Motor neuron (in vitro differentiated cells): ENCODE data around the gene NOPCHAP1. TPM values are rescaled to one million over a fixed set of nuclear protein-coding genes. Genes with fewer than 3 reads are reported as not detected.
A peak's percentile ranks its signal among the peaks of the same experiment; 100 is the strongest.
"Not testable (repeated sequence)": the region's sequence is repeated elsewhere in the genome, so short reads cannot be mapped to it uniquely, and the experiment has no call there.

Experiments
- ATAC-seq, 8 experiments: fragments of 200-7000 bp; cut with Tn5 transposase; replicated peaks in 6 of 8; 2 replicates each; pipeline ENCODE4 v1.8.0; 2021; ENCODE audit warnings: mild to moderate bottlenecking in 8 of 8, moderate library complexity in 8 of 8
- H3K27ac ChIP-seq, 2 donors: fragments of 250-450 bp; sonication (Bioruptor Pico); 2 replicates each; pipeline ENCODE4 v1.9.0; 2021; ENCODE audit warnings: antibody characterized with exemption in 2 of 2, mild to moderate bottlenecking in 2 of 2, moderate library complexity in 1 of 2
- H3K4me1 ChIP-seq, 2 donors: fragments of 250-450 bp; sonication (Bioruptor Pico); replicated peaks in 1 of 2; 2 replicates each; pipeline ENCODE4 v1.6.1; 2021; ENCODE audit warnings: antibody characterized with exemption in 2 of 2, mild to moderate bottlenecking in 2 of 2, moderate library complexity in 1 of 2
- H3K4me3 ChIP-seq, 5 donors: fragments of 250-450 bp; sonication (Bioruptor Pico); 2 replicates each; pipeline ENCODE4 v1.9.0; 2021; ENCODE audit warnings: antibody characterized with exemption in 5 of 5, mild to moderate bottlenecking in 5 of 5, moderate library complexity in 4 of 5
- WGBS, 10 experiments: fragments of 450-650 bp; shearing (Covaris generic); methylation state at CpG; one replicate each; pipeline ENCODE4 v1.0.0; 2022; 5-methylcytosine and 5-hydroxymethylcytosine counted together
- in situ Hi-C, 9 experiments: fragments of 400-800 bp; cut with MboI; loops; one replicate each; pipeline ENCODE4 v1.15.0; 2021; ENCODE audit warnings: low sequenced_read_pairs in 9 of 9, low pct_unique_long_range_greater_than_20kb in 2 of 9; ENCODE audit not compliant: unreplicated experiment in 9 of 9
- total RNA-seq, 8 experiments: library from RNA; unstranded; fragments of 300-600 nt; gene quantifications; 2 replicates each; pipeline versions ENCODE4 v1.2.3 to v1.2.4, GENCODE V29; 2022

Gene NOPCHAP1
- 10 to 100 TPM in 6 of 8 experiments, 1 to 10 TPM in 2; 7.4 to 20.6 (median 13.1) TPM for total RNA-seq

GRCh38 chr12:104986022-104986941, at the start of gene NOPCHAP1:
Gene NOPCHAP1, plus strand, starts transcription at chr12:104986316. Its CDS starts 37 bp downstream, at chr12:104986353.
- peak; percentile 99 to 100 (median 99) for ATAC-seq
- H3K27ac ChIP-seq, result peak within 1 kb of the TSS; percentile 37 to 71
- 0 to 13% (median 1%) methylated on average over 1 to 14 of the region's 59 CpGs for WGBS, 10 experiments
- in situ Hi-C loops, result no loop called here
- peaks cover 11 to 15% of the 10 kb centered on the region in 2 donors for H3K4me1 ChIP-seq
- H3K4me3 ChIP-seq, result peak within 1 kb of the TSS; percentile 62 to 95 (median 73)

GRCh38 chr12:104938371-104938770, 47.7 kb upstream of the NOPCHAP1 start:
- WGBS, 10 experiments, result 0 to 80% (median 41%) methylated on average over 1 to 3 of the region's 3 CpGs; no CpG with 5 or more reads in 2 of the 10 experiments
- no peak for ATAC-seq
- Histone ChIP-seq H3K4me3 (no peak overlapping the region), H3K4me1 (no peaks in the 10 kb centered on the region), H3K27ac (no peak overlapping the region)
- in situ Hi-C loops, result no loop called here

- WGBS, 10 experiments, result 80 to 100% (median 93%) methylated on average over 1 to 2 of the region's 2 CpGs
- in situ Hi-C loops, result no loop called here
- ATAC-seq, result no peak
These were observed 47.0 kb upstream of the NOPCHAP1 start for GRCh38 chr12:104939089-104939488.

GRCh38 chr12:104941454-104941853, 44.7 kb upstream of the NOPCHAP1 start:
- Histone ChIP-seq H3K4me1 (no peaks in the 10 kb centered on the region), H3K4me3 (no peak overlapping the region), H3K27ac (no peak overlapping the region)
- 77 to 100% (median 88%) methylated on average over 2 to 3 of the region's 3 CpGs; no CpG with 5 or more reads in 1 of the 10 experiments for WGBS, 10 experiments
- ATAC-seq, result no peak
- in situ Hi-C loops, result no loop called here

More at GRCh38 chr12:104939089-104939488, 47.0 kb upstream of the NOPCHAP1 start:
- no peak overlapping the region for H3K4me3 ChIP-seq
- no peak overlapping the region for H3K27ac ChIP-seq
- H3K4me1 ChIP-seq, result no peaks in the 10 kb centered on the region

GRCh38 chr12:104942075-104942474, 44.0 kb upstream of the NOPCHAP1 start:
- ATAC-seq, result no peak
- WGBS, 10 experiments, result 81 to 100% (median 100%) methylated on average over 2 to 4 of the region's 4 CpGs; no CpG with 5 or more reads in 2 of the 10 experiments

GRCh38 chr12:104943401-104943800, 42.7 kb upstream of the NOPCHAP1 start:
- H3K4me3 ChIP-seq, H3K4me1 ChIP-seq, in situ Hi-C loops, ATAC-seq, H3K27ac ChIP-seq: not testable (repeated sequence)
- WGBS, 10 experiments, result 80 to 100% (median 100%) methylated on average over 1 to 4 of the region's 8 CpGs; no CpG with 5 or more reads in 2 of the 10 experiments

More at GRCh38 chr12:104942075-104942474, 44.0 kb upstream of the NOPCHAP1 start:
- Histone ChIP-seq H3K4me1 (no peaks in the 10 kb centered on the region), H3K27ac (no peak overlapping the region), H3K4me3 (no peak overlapping the region)
- in situ Hi-C loops, result no loop called here

GRCh38 chr12:104944252-104944651, 41.9 kb upstream of the NOPCHAP1 start:
- H3K4me1 ChIP-seq, result no peaks in the 10 kb centered on the region
- H3K4me3 ChIP-seq, result no peak overlapping the region
- no peak for ATAC-seq
- H3K27ac ChIP-seq, result no peak overlapping the region
- in situ Hi-C loops, result no loop called here
- WGBS, 10 experiments, result 83 to 100% (median 100%) methylated on average over 1 to 3 of the region's 3 CpGs; no CpG with 5 or more reads in 3 of the 10 experiments

- H3K27ac ChIP-seq, H3K4me3 ChIP-seq, H3K4me1 ChIP-seq, ATAC-seq, in situ Hi-C loops: not testable (repeated sequence)
- WGBS, 10 experiments, result 86 to 100% (median 96%) methylated on average over 1 to 4 of the region's 4 CpGs; no CpG with 5 or more reads in 4 of the 10 experiments
These were observed 37.4 kb upstream of the NOPCHAP1 start for GRCh38 chr12:104948716-104949115.

GRCh38 chr12:104951759-104952509, 34.2 kb upstream of the NOPCHAP1 start:
- in situ Hi-C loops, result loop anchor here in 1 of 9 experiments (25.0 kb wide), 1 partner anchor 90 kb away; no protein-coding TSS in a partner anchor
- Histone ChIP-seq H3K27ac (no peak overlapping the region), H3K4me3 (no peak overlapping the region), H3K4me1 (peaks cover 0 to 5% of the 10 kb centered on the region in 2 donors)
- 50 to 100% (median 82%) methylated on average over 1 to 5 of the region's 5 CpGs for WGBS, 10 experiments
- ATAC-seq, result no peak

- 80 to 100% (median 97%) methylated on average over 1 to 3 of the region's 3 CpGs; no CpG with 5 or more reads in 2 of the 10 experiments for WGBS, 10 experiments
- Histone ChIP-seq H3K27ac (no peak overlapping the region), H3K4me1 (peaks cover 0 to 8% of the 10 kb centered on the region in 2 donors), H3K4me3 (no peak overlapping the region)
- in situ Hi-C loops, result loop anchor here in 1 of 9 experiments (25.0 kb wide), 1 partner anchor 91 kb away; no protein-coding TSS in a partner anchor
- no peak for ATAC-seq
These were observed 33.3 kb upstream of the NOPCHAP1 start for GRCh38 chr12:104952816-104953215.

GRCh38 chr12:104953323-104953722, 32.8 kb upstream of the NOPCHAP1 start:
- peaks cover 0 to 8% of the 10 kb centered on the region in 2 donors for H3K4me1 ChIP-seq
- in situ Hi-C loops, result loop anchor here in 1 of 9 experiments (25.0 kb wide), 1 partner anchor 91 kb away; no protein-coding TSS in a partner anchor
- no peak overlapping the region for H3K4me3 ChIP-seq
- ATAC-seq, result peak in 3 of 8 experiments; percentile 3 to 32 (median 7)
- H3K27ac ChIP-seq, result no peak overlapping the region
- 0 to 100% (median 81%) methylated on average over 1 to 2 of the region's 2 CpGs for WGBS, 10 experiments

- Histone ChIP-seq H3K27ac (no peak overlapping the region), H3K4me3 (no peak overlapping the region), H3K4me1 (peaks cover 10 to 22% of the 10 kb centered on the region in 2 donors)
- in situ Hi-C loops, result loop anchor here in 1 of 9 experiments (25.0 kb wide), 1 partner anchor 93 kb away; no protein-coding TSS in a partner anchor
- ATAC-seq, result no peak
- WGBS, 10 experiments, result 82 to 100% (median 100%) methylated on average over 2 of the region's 2 CpGs; no CpG with 5 or more reads in 4 of the 10 experiments
These were observed 30.4 kb upstream of the NOPCHAP1 start for GRCh38 chr12:104955703-104956102.
